Activated CD4-positive, alpha-beta T cell treated with anti-CD3 and anti-CD28 coated beads, Interleukin-2, Interleukin-6, amounts not matched to agents 100 ng/mL and 50 ng/mL, durations not matched to agents 16 hours and 8 hours (primary cell): ENCODE measurements around the gene TRIM38.
"Not testable (repeated sequence)": the region's sequence is repeated elsewhere in the genome, so short reads cannot be mapped to it uniquely, and the experiment has no call there.

Source experiments
- DNase-seq: peaks from one replicate; pipeline ENCODE4 v3.0.0-alpha.2; 2020

The TRIM38 gene

GRCh38 chr6:25972902-25973301 is 10.3 kb downstream of the TRIM38 start:
- no peak for DNase-seq

- DNase-seq = no peak
Measured at GRCh38 chr6:25973923-25974555, 11.4 kb downstream of the TRIM38 start.

- peak; percentile 55 for DNase-seq
Measured at GRCh38 chr6:25975923-25976560, 13.4 kb downstream of the TRIM38 start.

GRCh38 chr6:25980935-25981334 is 18.3 kb downstream of the TRIM38 start:
- no peak for DNase-seq

GRCh38 chr6:25981568-25982263 is 19.1 kb downstream of the TRIM38 start:
- no peak for DNase-seq

- no peak for DNase-seq
Measured at GRCh38 chr6:25984265-25984664, 21.7 kb downstream of the TRIM38 start.

GRCh38 chr6:25987845-25988244 is 25.2 kb downstream of the TRIM38 start:
- no peak for DNase-seq

GRCh38 chr6:25990172-25990873 is 27.7 kb downstream of the TRIM38 start:
- no peak for DNase-seq

GRCh38 chr6:25991785-25992412 is 29.3 kb downstream of the TRIM38 start:
- DNase-seq = peak; percentile 46

- peak; percentile 97 for DNase-seq
Measured at GRCh38 chr6:25992413-25993340, 30.1 kb downstream of the TRIM38 start.

- DNase-seq = not testable (repeated sequence)
Measured at GRCh38 chr6:25993341-25993684, 30.7 kb downstream of the TRIM38 start.

GRCh38 chr6:25995507-25995906 is 32.9 kb downstream of the TRIM38 start:
- no peak for DNase-seq

GRCh38 chr6:25997921-25998320 is 35.3 kb downstream of the TRIM38 start:
- no peak for DNase-seq

- DNase-seq = no peak
Measured at GRCh38 chr6:25998379-25998778, 35.8 kb downstream of the TRIM38 start.

- DNase-seq = not testable (repeated sequence)
Measured at GRCh38 chr6:25999225-25999624, 36.6 kb downstream of the TRIM38 start.

- DNase-seq = no peak
Measured at GRCh38 chr6:26000366-26001144, 38.0 kb downstream of the TRIM38 start.

GRCh38 chr6:26003102-26003694 is 40.6 kb downstream of the TRIM38 start:
- peak; percentile 57 for DNase-seq

- no peak for DNase-seq
Measured at GRCh38 chr6:26006086-26006939, 43.7 kb downstream of the TRIM38 start.

GRCh38 chr6:26006940-26007305 is 44.3 kb downstream of the TRIM38 start:
- not testable (repeated sequence) for DNase-seq

- no peak for DNase-seq
Measured at GRCh38 chr6:26008470-26008869, 45.9 kb downstream of the TRIM38 start.
